Measurements from ENCODE around the gene DAPK3.

GRCh38 chr19:4015705-4016402 is 45.0 kb upstream of the DAPK3 start:
- TF ChIP-seq SIN3A (IDR thresholded peaks at IDR 0.05; ENCODE audit: borderline replicate concordance, insufficient read depth, low read length) (no peak), REST (IDR thresholded peaks at IDR 0.05; ENCODE audit: insufficient read depth in 1 of 2, low read depth in 2 of 2, low read length in 2 of 2) (no peak), POLR2AphosphoS5 (IDR thresholded peaks at IDR 0.05; ENCODE audit: low read depth, low read length) (no peak)

Data from PFSK-1 (cell line).